DMS53 treated with DMSO at 0.1 percent for 48 hours (cell line): ENCODE data around the gene NRROS.

Source experiments
- DNase-seq: peaks from one replicate; lab custom pipeline; 2025; ENCODE audit not compliant: unreplicated experiment; lab: John Stamatoyannopoulos, UW

NRROS gene

DNA sequence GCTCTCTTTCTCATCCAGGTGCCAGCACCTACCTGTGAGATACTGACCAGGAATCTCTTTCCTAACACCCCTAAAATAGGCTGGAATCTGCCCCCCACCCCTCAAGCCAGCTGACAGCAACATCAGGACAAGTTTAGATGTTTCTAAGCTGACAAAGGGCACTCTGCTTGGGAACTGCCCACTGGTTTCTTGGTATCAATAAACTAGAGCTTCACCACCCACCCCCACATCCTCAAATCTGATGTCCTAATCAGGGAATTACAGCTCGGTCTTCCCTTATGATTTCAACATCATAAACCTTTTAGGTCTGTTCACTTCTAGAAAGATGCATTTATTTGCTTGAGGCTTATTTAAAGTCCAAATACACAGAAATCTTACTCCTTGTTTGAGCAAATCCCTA is 37.9 kb downstream of the NRROS start:
- DNase-seq: no peak

DNA sequence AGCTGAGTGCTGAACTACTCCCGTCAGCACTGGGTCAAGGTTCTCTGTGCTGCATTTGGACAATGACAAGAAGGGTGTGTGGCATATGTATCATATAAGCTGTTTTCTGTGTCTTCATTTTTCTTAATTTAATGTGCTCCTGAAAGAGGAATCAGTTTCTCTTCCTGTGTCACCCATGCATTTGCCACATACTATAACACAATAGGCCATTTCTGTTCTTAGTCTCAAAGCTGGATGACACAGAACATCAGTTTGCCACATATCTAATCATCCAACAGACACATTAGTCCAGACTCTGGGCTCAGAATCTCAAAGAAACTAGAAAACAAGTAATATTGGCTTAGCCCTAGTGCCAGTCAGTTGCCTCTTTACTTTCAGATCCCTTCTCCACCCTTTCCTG is 38.4 kb downstream of the NRROS start:
- no peak for DNase-seq

DNA sequence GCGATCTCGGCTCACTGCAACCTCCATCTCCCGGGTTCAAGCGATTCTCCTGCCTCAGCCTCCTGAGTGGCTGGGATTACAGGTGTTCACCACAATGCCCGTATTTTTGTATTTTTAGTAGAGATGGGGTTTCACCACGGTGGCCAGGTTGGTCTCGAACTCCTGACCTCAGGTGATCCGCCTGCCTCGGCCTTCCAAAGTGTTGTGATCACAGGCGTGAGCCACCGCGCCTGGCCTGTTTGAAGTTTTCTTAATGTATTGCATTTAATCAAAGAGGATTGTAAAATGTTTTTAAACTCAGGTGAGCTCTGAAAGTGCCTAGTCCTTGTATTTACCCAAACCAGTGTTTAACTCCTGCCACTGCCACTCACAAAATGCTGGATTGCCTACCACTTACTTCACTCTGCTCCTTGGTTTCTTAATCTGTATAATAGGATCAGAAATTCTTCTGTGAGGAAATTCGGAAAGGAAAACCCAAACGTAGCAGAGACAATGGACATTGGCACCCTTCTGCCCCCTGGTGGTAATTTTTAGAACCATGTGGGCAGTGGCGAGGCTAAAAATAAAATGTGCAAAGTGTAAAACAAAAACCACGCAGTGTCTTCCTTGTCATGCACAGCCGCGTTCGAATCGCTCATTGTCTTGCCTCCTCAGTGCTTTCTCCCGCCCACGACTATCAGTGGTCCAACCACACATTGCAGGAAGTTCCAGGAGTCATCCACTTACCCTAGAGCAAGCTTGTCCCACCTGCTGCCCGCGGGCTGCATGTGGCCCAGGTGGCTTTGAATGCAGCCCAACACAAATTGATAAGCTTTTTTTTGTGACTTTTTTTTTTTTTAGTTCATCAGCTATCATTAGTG is 45.3 kb downstream of the NRROS start:
- peak; percentile 43 for DNase-seq

DNA sequence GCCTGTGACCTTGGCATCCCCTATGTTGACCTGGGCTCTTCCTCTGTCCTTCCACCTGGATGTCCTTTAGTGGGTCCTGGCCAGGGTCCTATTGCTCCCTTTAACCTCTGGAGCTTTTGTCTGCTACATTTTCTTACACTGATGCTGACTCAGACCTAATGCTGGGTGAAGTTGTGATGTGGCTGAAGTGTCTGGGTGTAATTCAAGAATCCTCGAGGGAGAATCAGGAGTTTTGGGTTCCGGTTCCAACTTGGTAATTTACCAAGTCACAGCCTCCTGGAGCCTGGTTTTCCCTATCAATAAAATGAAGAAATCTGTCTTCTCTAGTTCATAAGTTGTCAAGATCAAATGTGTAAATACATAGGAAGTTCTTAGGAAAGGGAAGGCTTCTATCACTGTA is 46.9 kb downstream of the NRROS start:
- no peak for DNase-seq

DNA sequence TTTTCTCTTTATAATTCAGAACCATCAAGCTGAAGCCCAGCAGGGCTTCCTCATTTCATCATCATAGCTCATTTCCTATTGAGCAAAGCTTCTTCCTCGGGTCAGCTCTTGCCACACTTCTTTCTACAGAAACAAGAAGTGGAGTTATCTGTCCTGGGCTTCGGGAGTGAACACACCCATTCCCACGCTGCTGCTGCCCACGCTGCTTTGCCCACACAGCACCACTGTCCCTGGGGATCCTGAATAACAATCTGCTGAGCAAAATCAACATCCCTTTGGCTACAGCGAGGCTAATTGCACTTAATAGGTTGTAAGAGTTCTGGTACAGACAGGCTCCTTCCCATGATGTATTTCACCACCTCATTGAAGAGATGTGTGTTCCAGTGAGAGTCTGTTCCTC is 48.9 kb downstream of the NRROS start:
- DNase-seq: no peak

DNA sequence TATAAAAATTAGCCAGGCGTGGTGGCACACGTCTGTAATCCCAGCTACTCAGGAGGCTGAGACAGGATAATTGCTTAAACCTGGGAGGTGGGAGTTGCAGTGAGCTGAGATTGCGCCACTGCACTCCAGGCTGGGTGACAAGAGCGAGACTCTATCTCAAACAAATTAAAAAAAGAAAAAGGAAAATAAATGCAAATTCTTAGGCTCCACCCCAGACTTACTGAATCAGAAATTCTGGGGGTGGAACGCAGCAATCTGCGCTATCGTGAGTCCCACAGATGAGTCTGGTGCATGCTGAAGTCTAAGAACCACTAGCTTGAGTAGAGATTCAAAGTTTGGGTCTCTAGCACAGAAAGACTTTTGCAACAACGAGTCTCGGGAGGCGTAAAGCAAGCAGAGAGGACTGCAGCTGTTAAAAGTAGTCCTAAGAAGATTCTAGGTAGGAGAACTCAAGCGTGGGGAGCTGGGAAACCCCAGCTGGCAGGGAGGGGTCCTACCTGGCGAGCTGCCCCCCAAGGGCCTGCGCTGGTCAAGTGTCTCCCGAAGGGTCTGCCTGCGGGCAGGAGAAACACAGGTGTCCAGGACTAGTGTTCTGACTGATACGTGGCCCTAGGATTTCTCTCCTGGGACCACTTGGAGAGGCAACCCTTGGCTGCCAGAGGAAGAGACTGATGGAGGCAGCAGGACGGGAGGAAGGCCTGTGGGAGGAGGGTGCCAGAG is 50.6 kb downstream of the NRROS start:
- DNase-seq: no peak

DNA sequence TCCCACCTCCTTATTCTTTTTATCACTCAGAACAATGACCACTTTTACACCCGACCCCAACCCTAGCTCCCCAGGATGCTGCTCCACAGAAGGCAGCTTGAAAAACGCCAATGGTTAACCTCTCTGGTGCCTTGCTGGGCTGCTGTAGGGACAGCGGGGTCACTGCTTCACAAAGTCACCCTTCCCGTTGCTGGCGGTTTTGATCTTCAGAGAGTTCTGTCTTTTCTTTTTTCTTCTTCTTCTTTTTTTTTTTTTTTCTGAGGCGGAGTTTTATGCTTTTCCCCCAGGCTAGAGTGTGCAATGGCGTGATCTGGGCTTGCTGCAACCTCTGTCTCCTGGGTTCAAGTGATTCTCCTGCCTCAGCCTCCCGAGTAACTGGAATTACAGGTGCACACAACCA is 51.9 kb downstream of the NRROS start:
- DNase-seq: no peak

DNA sequence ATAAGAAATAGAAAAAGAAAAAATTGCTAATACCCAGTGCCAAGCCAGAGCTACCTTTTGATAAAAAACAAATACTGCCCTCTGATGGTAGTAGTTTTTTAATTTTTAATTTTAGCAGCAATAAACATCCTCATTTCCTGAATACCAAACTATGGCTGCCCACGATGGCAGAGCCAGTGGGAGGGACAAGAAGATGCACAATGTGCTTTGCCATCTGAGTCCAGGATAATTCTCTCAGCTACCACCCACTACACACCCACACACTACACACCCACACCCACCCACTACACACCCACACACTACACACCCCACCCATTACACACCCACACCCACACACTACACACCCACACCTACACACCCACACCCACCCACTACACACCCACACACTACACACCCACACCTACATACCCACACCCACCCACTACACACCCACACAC is 54.7 kb downstream of the NRROS start:
- DNase-seq: no peak

GRCh38 chr3:196694941-196695848 is 55.7 kb downstream of the NRROS start:
- DNase-seq: no peak

DNA sequence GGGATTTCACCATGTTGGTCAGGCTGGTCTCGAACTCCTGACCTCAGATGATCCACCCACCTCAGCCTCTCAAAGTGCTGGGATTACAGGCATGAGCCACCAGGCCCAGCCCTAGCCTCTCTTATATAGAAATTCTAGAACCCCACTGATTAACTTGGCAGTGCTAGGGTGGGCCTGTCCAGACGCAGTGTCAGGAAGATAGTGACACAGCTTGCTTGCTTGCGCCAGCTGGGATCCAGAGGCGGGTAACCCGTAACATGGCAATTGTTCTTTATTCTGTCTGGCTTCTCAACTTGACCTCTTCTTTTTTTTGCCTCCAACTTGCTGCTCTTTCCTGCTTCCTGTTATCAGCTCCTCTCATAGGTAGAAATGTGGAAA is 56.3 kb downstream of the NRROS start:
- DNase-seq: no peak

DNA sequence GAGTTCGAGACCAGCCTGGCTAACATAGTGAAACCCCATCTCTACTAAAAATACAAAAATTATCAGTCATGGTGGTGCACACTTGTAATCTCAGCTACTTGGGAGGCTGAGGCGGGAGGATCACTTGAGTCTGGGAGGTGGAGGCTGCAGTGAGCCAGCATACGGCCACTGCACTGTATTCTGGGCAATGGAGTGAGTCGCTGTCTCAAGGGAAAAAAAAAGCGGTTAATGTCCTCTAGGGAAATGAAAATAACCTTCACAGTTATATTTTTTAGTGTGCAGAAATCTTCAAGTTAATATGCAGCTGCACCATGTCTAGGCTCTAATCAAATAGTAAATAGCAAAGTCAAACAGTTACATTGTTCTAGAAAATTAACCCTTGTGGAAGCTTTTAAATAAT is 57.8 kb downstream of the NRROS start:
- no peak for DNase-seq

- DNase-seq: no peak
Observed at GRCh38 chr3:196699749-196700148, 60.3 kb downstream of the NRROS start.

DNA sequence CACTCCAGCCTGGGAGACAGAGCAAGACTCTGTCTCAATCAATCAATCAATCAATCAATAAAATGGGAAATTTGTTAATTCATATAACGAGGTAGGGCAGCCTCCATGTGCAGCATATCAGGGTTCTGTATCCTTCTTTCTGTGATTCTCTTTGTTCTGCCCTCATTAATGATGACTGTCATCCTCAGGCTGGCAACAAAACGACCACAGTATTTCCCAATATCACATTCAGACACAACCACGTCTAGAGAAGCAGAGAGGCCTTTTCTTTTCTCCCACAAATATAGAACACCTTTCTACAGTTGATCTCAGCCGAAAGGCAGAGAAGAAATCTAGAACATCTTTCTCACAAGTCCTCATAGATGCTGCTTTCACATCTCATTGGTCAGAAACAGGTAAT is 61.3 kb downstream of the NRROS start:
- no peak for DNase-seq

DNA sequence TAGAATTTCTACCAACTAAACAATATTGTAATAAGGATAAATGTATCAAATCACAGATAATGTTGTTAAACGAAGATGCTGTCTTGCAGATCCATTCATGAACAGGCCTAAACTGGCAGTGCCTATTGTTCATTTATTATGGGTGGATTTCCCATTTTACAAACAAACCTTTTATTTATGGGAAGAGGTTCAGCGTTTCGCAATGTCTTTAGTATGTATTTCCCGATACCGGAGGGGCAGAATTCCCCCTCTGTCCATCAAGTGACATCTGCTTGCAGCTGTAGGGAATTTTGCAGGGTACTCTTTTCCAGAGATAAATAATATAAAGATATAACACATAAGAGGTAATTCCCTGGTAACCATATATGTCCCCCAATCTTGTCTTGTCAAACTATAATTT is 66.8 kb downstream of the NRROS start:
- DNase-seq: no peak

- DNase-seq: no peak
Observed at GRCh38 chr3:196706731-196707130, 67.2 kb downstream of the NRROS start.

GRCh38 chr3:196707566-196707965 is 68.1 kb downstream of the NRROS start:
- no peak for DNase-seq

DNA sequence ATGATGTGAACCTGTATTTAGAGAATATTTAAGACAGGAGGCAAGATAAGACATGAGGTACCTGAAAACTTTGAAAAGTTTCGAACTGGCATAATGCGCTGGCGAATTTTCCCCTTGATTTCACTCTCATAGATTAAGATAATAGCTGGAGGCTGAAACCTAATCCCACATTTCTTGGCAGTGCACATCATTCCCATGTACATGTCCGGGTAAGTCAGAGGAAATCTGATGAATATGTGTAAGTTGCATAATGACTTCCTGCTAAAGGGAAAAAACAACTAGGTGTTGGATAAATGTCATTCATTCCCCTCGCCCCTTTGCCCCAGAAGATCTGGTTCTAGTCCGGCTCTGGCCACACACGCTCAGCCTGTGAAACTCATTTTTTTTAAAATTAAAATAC is 69.0 kb downstream of the NRROS start:
- no peak for DNase-seq
